Measurements from ENCODE around the gene CMA1.

CMA1 gene

DNA sequence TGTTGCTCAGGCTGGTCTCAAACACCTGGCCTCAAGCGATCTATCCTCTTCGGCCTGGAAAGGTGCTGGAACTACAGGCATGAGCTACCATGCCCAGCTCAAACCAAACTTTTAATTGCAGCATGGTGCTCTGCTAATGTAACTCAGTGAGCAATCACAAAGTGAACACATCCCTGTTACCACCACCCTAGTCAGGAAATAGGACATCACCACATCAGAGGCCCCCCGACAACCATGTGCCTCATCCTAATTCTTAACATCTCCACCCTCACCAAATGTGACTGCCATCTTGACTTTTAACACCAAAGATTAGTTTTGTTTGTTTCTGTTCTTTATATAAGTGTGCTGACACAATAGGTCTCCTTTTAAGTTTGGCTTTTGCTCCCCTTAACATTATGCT lies 42.7 kb downstream of the CMA1 start:
- no peak for DNase-seq

- DNase-seq: no peak
Observed at GRCh38 chr14:24463884-24464785, 43.9 kb downstream of the CMA1 start.

GRCh38 chr14:24463017-24463883 lies 44.8 kb downstream of the CMA1 start:
- no peak for DNase-seq

- DNase-seq: no peak
Observed at GRCh38 chr14:24461336-24461735, 46.7 kb downstream of the CMA1 start.

GRCh38 chr14:24459331-24459730 lies 48.7 kb downstream of the CMA1 start:
- no peak for DNase-seq

GRCh38 chr14:24458736-24459135 lies 49.3 kb downstream of the CMA1 start:
- no peak for DNase-seq

DNA sequence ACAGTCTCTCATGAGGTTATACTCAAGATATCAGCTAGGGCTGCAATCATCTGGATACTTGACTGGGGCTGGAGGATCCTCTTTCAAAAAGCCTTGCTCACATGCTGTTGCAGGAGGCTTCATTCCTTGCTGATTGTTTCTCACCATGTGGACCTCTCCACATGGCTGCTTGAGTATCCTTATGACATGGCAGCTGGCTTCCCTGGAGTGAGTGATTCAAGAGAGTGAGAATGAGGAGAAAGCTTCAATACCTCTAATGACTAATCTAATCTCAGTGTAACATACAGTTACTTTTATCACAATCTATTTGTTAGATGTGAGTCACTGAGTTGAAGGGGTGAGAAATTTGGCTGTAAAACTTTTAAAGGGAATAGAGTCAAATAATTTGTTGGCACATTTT lies 51.1 kb downstream of the CMA1 start:
- no peak for DNase-seq
